Fibroblast of skin of back (primary cell): ENCODE data around the gene ADGRF3.
"Not testable (repeated sequence)": the region's sequence is repeated elsewhere in the genome, so short reads cannot be mapped to it uniquely, and the experiment has no call there.

Source experiments
- DNase-seq: peaks from one replicate; pipeline ENCODE4 v3.0.0-alpha.2; 2013

The ADGRF3 gene

DNA sequence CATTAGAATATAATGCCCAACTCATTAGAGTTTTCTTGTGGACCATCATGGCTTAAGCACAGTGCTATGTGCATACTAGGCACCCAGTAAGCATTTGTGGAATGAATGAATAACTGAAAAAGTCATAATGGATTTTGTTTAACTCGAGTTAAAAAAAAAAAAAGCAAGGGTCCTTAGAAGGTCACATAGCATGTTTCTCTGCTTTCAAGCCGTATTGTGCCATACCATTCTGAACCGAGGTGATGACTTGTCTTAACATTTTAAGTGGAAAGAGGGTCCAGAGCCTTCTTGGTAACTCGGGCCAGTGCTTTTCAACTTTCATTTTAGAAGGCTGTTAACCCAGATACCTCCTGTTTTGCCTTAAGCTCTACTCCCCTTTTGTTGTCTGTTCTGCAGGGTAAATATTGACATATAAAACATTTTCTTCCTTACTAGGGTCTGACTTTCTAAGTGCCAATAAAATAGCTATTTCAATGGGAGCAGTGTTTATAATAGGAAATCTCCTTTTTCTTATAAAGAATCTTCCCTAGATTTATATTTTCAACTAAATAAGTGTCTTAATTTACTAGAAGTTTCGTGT lies 787 bp upstream of the ADGRF3 start:
- DNase-seq = peak; percentile 32

DNA sequence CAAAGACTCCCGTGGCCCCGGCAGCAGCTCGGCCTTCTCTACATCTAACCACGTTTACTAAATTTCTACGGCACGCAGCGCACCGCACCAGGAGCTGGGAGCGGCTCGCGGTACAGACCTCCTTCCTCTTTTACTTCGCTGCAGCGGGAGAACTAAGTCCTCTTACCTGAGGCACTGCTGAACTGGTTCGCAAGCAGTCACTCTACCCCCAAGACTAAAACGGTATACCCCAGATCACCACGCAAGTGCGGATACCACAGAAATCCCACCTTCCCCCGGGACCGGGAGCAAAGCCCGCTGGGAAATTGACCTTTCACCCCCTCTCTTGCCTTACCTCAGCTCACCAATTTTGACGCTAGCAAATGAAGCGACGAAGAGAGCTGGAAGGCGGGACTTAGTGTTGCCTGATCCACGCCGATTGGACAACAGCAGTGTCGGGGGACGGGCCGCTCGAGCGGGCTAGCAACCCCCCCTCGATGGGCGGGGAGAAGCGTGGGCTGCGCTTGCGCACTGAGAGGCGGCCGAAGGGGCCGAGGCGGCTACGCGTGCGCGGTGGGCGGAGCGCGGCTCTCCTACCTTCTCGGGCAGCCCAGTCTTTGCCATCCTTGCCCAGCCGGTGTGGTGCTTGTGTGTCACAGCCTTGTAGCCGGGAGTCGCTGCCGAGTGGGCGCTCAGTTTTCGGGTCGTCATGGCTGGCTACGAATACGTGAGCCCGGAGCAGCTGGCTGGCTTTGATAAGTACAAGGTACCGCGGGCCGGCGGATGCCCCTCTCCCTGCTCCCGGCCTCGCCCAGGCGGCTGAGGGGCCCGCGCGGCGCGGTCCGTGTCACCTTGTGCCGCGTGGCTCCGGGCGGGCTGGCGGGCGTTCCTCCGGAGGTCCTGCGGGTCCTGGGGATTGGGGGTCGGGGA lies 790 bp downstream of the ADGRF3 start, which contains the start of gene SELENOI:
SELENOI (plus strand) TSS at position 599 of the 909 bp plus-strand sequence; CDS start at position 689, 90 bp downstream.
- peak; percentile 99 for DNase-seq

GRCh38 chr2:26345283-26345544 lies 1.4 kb downstream of the ADGRF3 start:
- DNase-seq = no peak

GRCh38 chr2:26344581-26345282 lies 1.9 kb downstream of the ADGRF3 start:
- peak; percentile 16 for DNase-seq

DNA sequence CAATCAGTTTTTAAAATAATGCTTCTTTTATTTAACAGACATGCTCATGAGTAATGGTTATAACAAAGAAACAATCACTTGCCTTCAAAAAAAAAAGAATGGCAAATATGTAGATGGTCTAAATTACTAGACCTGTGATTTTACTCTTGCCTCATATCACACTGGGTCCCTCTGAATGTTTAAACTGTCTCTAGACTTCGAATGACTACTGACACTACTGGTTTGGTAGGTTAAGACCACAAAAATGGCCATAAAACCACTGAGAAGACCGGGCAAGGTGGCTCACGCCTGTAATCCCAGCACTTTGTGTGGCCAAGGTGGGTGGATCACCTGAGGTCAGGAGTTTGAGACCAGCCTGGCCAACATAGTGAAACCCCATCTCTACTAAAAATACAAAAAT lies 5.8 kb downstream of the ADGRF3 start:
- DNase-seq = no peak

DNA sequence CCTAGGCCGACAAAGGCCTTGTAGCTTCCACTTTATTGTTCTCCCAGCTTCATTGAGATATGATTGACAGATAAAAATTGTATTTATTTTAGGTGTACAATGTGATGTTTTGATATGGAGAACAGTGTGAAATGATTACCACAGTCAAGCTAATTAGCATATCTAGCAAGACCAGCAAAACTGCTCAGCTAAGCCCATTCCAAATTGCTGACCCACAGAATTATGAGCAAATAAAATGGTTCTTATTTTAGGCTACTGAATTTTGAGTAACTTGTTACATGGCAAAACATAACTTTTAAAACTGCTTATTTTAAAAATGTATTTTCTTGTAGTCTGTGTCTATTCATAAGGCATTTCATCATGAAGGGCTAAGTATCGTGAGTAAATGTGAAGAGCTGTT lies 9.3 kb downstream of the ADGRF3 start:
- DNase-seq = no peak

GRCh38 chr2:26336719-26337118 lies 9.9 kb downstream of the ADGRF3 start:
- no peak for DNase-seq

GRCh38 chr2:26335231-26335630 lies 11.4 kb downstream of the ADGRF3 start:
- no peak for DNase-seq

GRCh38 chr2:26333293-26333692 lies 13.3 kb downstream of the ADGRF3 start:
- DNase-seq = no peak

GRCh38 chr2:26331321-26331720 lies 15.3 kb downstream of the ADGRF3 start:
- not testable (repeated sequence) for DNase-seq

- DNase-seq = no peak
Observed at GRCh38 chr2:26330604-26331003, 16.0 kb downstream of the ADGRF3 start.

DNA sequence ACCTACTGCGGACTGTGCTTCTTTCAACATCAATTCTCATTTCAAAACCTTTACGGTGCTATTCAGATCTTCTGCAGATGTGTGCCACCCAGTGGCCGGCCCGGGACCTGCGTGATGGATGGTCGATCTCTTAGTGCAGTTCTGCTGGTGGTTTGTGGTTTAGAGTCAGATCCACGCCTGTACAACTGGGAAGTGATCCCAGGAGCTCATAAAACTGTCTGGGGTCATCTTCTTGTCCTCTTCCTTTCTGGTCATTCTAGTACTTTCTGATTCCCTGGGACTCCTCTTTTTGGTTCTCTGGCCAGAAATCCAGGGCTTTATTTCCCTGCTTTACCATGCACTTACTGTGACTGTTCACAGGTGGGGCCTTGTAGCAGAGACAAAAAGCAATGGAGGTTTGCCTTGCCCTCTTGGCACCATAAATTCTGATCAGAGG lies 16.5 kb downstream of the ADGRF3 start:
- DNase-seq = peak; percentile 66

DNA sequence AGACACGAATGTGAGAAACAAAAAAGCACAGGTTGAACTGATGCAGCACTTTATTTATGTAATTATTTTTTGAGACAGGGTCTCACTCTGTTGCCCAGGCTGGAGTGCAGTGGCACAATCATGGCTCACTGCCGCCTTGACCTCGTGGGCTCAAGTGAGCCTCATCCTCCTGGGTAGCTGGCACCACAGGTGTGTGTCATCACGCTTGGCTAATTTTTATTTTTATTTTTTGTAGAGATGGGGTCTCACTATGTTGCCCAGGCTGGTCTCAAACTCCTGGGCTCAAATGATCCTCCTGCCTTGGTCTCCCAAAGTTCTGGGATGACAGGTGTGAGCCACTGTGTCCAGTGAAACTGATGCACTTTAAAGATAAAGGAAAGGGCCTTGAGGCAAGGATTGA lies 17.5 kb downstream of the ADGRF3 start:
- DNase-seq = not testable (repeated sequence)

DNA sequence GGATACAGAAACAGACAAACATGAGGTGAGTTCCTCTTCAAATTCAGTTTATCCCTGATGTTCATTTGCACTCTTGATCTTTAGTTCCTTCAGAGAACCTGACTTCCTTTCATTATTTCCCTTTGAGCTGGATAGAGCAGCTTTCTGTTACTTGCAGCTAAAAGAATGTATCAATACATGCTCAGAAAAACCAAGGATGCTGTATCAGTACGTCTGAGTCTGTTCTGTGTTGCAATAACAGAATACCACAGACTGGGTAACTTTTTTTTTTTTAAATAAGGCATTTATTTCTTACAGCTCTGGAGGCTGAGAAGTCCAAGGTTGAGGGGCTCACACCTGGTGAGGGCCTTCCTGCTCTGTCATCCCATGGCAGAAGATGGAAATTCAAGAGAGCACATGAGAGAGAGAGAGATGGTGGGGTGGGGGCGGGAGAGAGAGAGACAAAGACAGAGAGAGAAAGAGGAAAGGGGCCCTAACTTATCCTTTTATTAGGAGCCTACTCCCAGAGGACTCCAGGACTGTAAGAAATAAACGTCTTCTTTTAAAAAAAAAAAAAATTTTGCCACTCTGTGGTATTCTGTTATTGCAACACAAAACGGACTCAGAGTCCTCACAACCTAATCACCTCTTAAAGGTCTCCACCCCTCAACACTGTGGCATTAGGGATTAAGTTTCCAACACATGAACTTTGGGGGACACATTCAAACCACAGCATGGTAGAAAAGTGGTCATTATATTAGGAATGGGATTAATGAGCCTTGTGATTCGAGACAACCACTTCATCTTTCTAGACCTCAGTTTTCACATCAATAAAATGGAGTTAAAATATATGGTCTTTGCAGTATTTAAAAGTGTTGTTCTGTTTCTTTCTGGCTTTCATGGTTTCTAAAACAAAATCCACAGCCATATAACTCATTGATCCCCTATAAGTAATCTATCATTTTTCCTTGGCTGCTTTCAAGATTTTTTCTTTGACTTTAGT lies 19.0 kb downstream of the ADGRF3 start:
- DNase-seq = no peak

DNA sequence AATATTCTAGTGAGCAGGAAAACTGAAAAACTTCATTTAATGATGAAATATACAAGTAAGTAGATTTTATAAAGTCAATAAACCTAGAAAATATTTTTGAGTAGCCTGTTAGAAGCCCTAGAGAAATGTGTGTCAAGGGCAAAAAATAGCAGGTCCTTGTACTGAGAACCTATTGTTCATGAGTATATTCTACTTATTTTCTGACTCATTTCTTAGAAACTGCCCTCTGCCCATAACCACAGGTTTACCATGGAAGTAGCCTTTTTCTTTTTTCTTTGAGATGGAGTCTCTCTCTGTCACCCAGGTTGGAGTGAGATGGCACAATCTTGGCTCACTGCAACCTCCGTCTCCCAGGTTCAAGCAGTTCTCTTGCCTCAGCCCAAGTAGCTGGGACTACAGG lies 20.1 kb downstream of the ADGRF3 start:
- no peak for DNase-seq

DNA sequence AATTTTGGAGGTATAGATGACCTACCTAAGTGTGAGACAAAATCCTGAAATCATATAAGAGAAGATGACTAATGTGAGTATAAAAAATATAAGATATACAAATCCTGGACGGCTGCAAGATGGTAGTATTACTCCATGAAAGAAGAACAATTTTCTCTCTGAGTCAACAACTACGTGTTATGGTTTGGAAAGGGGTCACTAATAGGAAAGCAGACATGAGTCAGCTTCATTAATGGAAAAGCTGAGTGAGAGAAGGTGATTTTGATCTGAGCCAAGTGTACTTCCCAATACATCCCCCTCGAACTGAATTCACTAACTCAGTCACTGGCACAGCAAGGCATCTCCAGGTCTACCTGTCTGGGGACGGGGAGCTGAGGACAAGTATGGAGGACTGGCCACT lies 20.7 kb downstream of the ADGRF3 start:
- DNase-seq = no peak

DNA sequence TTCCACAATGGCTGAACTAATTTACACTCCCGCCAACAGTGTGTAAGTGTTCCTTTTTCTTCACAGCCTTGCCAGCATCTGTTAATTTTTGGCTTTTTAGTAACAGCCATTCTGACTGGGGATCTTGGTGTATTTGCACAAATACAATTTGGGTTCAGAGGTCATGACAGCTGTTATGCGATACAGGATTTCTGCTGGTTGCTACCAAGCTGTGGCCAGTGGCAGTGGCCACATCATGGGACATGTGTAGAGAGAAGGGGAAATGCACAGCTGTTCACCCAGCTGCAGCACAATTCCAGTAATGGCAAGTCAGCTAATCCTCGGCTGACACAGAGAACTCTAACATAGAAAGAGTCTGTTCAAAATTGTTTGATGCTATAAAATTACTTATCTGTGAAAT lies 21.7 kb downstream of the ADGRF3 start:
- DNase-seq = no peak

DNA sequence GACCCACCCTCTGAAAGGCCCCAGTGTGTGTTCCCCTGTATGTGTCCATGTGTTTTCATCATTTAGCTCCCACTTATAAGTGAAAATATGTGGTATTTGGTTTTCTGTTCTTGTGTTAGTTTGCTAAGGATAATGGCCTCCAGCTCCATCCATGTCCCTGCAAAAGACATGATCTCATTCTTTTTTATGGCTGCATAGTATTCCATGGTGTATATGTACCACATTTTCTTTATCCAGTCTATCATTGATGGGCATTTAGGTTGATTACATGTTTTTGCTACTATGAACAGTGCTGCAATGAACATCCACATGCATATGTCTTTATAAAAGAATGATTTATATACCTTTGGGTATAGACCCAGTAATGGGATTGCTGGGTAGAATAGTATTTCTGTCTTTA lies 22.1 kb downstream of the ADGRF3 start:
- DNase-seq = not testable (repeated sequence)

DNA sequence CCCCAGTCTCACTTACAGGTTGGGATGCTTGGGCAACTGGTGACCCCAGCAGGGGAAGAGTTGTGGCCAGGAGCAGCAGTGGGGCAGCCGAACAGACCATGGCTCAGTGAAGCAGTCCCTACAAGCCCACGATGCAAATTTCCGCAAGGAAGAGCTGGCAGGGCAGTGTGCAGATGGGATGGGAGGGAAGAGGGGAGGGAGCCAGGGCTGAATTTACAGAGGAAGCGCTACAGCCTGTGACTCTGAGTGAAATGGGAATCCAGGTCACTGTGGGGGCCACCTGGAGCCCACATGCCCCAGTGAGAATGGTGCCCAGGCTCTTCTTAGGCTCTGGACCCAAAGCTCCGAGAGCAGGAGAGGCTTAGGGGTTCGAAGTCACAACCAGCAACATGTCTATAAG lies 27.6 kb downstream of the ADGRF3 start:
- DNase-seq = no peak

DNA sequence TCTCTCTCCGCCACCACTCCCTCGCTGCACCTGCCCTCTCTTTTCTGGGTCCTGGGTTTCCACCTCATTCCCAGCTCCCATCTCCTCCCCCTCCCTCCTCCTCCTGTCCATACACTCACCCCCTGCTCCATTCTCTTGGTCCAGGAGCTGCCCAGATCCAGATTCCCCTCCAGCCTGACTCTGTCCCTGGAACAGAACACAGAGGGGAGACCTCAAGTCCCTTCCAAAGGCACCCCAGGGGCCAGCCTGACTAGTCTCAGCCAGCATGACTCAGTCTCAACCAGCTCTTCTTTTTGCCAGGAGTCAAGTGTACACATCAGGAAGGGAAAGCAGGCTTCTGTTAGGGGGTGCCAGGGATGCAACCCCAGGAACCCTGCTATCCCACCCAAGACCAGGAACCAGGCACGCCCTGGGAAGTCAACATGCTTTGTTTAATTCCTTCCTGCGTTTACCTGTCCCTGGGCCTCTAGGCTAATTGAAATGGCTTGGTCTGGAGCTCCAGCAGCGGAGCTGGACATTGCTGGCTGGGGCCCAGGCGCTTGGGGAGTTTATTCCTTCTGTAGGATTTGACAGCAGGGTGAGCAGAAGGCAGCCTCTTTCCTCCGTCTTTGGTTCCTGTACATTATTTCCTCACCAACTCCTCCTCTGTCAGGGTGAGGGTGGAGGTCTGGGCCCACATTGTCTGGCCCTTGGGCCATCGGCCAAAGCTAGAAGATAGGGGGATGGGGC lies 29.0 kb downstream of the ADGRF3 start:
- DNase-seq = no peak

GRCh38 chr2:26316845-26317244 lies 29.7 kb downstream of the ADGRF3 start:
- no peak for DNase-seq

DNA sequence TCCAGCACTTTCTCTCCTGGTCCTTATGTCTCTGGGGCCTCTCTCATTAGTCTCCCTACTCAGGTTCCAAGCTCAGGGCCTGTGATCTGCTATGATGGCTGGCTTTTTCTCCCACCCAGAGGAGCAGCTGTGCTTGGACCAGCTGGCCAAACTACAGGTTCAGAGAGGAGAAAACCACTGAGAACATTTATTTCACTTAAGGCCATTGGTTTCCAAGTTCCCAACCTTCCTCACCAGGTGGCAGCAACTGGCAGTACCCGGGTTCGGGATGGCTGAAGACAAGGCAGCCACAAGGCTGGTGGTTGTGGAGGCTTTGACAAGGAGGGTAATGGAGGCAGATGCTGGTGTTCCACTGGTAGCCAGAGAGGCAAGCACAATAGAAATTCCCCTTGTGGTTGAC lies 30.5 kb downstream of the ADGRF3 start:
- no peak for DNase-seq
